Measurements from ENCODE around the gene EDAR.

DNA sequence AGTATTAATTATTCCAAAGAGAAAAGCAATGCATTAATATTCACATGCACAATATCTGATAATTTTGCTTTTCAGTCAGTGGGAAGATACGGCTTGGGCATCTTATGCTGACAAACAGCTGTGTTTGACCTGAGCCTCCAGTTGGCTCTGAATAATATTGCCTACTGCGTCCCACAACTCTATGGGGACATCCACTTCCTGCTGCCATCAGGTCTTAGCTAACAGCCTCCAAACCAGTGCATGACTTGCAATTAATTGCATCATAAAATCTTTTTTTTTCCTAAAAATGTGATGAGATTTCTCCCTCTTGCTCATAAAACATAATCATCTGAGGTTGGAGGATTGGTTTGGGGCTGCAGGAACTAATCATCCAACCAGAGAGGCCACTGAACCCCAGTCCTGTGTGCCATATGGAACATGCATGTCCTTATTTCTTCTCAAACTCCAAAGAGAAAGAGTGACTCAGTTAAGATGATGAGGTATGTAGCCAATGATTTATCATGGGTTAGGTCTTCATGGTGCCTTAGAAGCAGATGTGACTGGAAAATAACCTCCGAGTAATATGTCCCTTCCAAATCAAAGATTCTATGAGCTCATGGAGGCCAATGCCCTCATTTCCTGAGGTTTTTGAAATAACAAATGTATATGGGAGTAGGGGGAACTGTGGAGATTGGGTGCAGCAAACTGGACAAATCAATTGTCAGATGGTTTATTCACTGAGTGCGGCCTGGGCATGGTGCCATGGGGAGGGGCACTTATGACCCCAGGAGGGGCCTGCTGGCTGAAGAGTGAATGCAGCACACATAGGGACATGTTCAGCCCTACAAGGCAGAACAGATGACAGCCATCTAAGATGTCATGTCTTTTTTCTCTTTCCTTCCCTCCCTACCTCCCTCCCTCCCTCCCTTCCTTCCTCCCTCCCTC is 39.4 kb downstream of the EDAR start:
- no peak for TF ChIP-seq POLR2A (IDR thresholded peaks at IDR 0.05)
- TF ChIP-seq, protein P1, sequence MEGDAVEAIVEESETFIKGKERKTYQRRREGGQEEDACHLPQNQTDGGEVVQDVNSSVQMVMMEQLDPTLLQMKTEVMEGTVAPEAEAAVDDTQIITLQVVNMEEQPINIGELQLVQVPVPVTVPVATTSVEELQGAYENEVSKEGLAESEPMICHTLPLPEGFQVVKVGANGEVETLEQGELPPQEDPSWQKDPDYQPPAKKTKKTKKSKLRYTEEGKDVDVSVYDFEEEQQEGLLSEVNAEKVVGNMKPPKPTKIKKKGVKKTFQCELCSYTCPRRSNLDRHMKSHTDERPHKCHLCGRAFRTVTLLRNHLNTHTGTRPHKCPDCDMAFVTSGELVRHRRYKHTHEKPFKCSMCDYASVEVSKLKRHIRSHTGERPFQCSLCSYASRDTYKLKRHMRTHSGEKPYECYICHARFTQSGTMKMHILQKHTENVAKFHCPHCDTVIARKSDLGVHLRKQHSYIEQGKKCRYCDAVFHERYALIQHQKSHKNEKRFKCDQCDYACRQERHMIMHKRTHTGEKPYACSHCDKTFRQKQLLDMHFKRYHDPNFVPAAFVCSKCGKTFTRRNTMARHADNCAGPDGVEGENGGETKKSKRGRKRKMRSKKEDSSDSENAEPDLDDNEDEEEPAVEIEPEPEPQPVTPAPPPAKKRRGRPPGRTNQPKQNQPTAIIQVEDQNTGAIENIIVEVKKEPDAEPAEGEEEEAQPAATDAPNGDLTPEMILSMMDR (IDR thresholded peaks at IDR 0.05) = no peak

All from stomach (tissue), 4 donors.